ENCODE data around the gene ABL2. TPM values are rescaled to one million over a fixed set of nuclear protein-coding genes. Genes with fewer than 3 reads are reported as not detected.
"Not testable (repeated sequence)": the region's sequence is repeated elsewhere in the genome, so short reads cannot be mapped to it uniquely, and the experiment has no call there.

The ABL2 gene
- total and polyA plus RNA-seq, 8 donors, result 10.5 to 33.4 (median 11.6) TPM

DNA sequence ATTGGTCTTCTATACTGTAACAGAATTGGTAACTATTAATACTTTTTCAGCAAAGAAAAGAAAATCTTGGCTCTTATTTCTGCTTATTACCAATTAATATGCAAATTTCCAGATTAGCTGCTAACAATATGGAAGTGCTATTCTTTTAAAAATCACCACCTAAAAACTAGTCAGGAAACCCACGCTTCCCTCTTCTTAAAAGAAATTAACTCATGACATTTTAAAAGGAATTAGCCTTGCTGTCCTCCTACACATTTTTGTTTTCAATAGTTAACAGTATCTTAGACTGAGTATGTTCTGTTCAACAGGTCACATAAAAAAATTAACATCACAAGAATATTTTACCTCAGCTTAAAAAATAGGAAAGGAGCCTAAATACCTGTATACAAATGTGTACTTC, 27.3 kb downstream of the ABL2 start:
- Histone ChIP-seq H3K27ac (no peak overlapping the region), H3K4me3 (no peak overlapping the region), H3K27me3 (no peaks in the 10 kb centered on the region), H3K36me3 (no peaks in the 10 kb centered on the region), H3K9me3 (no peaks in the 10 kb centered on the region), H3K4me1 (peaks cover 0 to 5% of the 10 kb centered on the region in 2 donors)
- DNase-seq (no peak), ATAC-seq (no peak)
- intact Hi-C loops (cut with DNase I), result no loop called here
- TF ChIP-seq, protein P1, sequence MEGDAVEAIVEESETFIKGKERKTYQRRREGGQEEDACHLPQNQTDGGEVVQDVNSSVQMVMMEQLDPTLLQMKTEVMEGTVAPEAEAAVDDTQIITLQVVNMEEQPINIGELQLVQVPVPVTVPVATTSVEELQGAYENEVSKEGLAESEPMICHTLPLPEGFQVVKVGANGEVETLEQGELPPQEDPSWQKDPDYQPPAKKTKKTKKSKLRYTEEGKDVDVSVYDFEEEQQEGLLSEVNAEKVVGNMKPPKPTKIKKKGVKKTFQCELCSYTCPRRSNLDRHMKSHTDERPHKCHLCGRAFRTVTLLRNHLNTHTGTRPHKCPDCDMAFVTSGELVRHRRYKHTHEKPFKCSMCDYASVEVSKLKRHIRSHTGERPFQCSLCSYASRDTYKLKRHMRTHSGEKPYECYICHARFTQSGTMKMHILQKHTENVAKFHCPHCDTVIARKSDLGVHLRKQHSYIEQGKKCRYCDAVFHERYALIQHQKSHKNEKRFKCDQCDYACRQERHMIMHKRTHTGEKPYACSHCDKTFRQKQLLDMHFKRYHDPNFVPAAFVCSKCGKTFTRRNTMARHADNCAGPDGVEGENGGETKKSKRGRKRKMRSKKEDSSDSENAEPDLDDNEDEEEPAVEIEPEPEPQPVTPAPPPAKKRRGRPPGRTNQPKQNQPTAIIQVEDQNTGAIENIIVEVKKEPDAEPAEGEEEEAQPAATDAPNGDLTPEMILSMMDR (IDR thresholded peaks at IDR 0.05), result no peak

DNA sequence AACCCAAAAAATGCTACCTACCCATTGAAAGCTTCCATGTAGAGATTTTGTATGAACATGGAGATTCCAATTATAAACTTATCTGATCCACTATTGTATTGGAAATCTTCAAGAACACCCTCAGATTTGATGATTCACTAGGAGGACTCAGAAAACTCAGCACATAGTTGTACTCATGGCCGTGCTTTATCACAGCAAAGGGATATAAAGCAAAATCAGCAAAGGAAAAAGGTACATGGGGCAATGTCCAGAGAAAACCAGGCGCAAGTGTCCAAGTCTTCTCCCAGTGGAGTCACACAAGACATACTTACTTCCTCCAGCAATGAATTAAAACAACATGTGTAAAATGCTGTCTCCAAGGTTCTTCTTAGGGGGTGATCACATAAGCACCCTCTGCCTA, 28.9 kb downstream of the ABL2 start:
- Histone ChIP-seq H3K4me1 (peaks cover 0 to 2% of the 10 kb centered on the region in 2 donors), H3K27me3 (no peaks in the 10 kb centered on the region), H3K9me3 (no peaks in the 10 kb centered on the region), H3K36me3 (no peaks in the 10 kb centered on the region), H3K27ac (no peak overlapping the region), H3K4me3 (no peak overlapping the region)
- TF ChIP-seq, protein P1 (IDR thresholded peaks at IDR 0.05), result no peak
- no peak for ATAC-seq
- intact Hi-C loops (cut with DNase I), result no loop called here
- no peak for DNase-seq

DNA sequence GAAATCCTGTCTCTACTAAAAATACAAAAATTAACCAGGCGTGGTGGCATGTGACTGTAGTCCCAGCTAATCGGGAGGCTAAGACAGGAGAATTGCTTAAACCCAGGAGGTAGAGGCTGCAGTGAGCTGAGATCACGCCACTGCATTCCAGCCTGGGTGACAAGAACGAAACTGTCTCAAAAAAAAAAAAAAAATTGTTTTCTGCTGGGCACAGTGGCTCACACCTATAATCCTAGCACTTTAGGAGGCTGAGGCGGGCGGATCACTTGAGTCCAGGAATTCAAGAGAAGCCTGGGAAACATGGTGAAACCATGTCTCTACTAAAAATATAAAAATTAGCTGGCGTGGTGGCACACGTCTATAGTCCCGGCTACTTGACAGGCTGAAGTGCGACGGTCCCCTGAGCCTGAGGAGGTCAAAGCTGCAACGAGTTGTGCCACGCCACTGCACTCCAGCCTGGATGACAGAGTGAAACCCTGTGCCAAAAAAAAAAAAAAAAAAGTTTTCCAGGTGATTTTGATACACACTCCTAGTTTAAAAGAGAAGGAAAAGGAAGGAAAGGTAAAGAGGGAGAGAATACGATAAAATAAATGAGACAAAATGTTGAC, 31.7 kb downstream of the ABL2 start:
- peaks cover 0 to 9% of the 10 kb centered on the region in 2 donors for H3K4me1 ChIP-seq
- peak; percentile 88 for ATAC-seq
- no peaks in the 10 kb centered on the region for H3K27me3 ChIP-seq
- H3K9me3 ChIP-seq, result no peaks in the 10 kb centered on the region
- DNase-seq, result peak in 2 of 4 donors; percentile 59 to 66
- TF ChIP-seq, protein P1 (IDR thresholded peaks at IDR 0.05), result no peak
- H3K4me3 ChIP-seq, result no peak overlapping the region
- intact Hi-C loops (cut with DNase I), result no loop called here
- no peaks in the 10 kb centered on the region for H3K36me3 ChIP-seq
- H3K27ac ChIP-seq, result no peak overlapping the region

DNA sequence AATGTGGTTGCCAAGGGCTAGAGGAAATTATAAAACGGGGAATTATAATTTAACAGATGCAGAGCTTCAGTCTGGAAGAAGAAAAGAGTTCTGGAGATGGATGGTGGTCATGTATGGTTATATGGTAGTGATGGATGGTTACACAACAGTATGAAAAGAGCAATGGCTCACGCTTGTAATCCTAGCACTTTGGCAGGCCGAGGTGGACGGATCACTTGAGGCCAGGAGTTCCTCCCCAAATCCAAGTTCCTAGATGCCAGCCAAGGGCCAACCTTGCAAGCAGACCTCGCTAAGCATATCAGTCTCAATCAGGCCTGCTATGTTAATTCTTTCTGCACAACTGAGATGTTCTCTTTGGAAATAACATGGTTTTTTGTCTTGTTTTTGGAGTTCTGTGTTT, 33.6 kb downstream of the ABL2 start:
- H3K4me1 ChIP-seq, result peaks cover 0 to 20% of the 10 kb centered on the region in 2 donors
- H3K27me3 ChIP-seq; H3K9me3 ChIP-seq; H3K36me3 ChIP-seq; intact Hi-C loops (cut with DNase I); ATAC-seq; H3K4me3 ChIP-seq; H3K27ac ChIP-seq; DNase-seq: not testable (repeated sequence)

DNA sequence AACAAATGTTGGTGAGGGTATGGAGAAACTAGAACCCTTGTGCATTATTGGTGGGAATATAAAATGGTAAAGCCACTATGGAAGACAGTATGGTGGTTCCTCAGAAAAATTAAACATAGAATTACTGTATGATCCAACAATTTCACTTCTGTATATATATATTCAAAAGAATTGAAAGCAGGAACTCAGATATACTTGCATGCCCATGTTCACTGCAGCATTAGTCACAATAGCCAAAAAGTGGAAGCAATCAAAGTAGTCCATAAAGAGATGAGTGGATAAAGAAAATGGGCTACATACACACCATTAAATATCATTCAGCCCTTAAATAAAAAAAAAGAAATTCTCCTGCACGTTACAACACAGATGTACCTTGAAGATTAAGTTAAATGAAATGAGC, 34.1 kb downstream of the ABL2 start:
- peaks cover 0 to 25% of the 10 kb centered on the region in 2 donors for H3K4me1 ChIP-seq
- no peaks in the 10 kb centered on the region for H3K9me3 ChIP-seq
- no peak overlapping the region for H3K27ac ChIP-seq
- H3K27me3 ChIP-seq, result no peaks in the 10 kb centered on the region
- ATAC-seq, result no peak
- H3K4me3 ChIP-seq, result no peak overlapping the region
- TF ChIP-seq, protein P1 (IDR thresholded peaks at IDR 0.05), result no peak
- H3K36me3 ChIP-seq, result no peaks in the 10 kb centered on the region
- no peak for DNase-seq
- intact Hi-C loops (cut with DNase I), result no loop called here

DNA sequence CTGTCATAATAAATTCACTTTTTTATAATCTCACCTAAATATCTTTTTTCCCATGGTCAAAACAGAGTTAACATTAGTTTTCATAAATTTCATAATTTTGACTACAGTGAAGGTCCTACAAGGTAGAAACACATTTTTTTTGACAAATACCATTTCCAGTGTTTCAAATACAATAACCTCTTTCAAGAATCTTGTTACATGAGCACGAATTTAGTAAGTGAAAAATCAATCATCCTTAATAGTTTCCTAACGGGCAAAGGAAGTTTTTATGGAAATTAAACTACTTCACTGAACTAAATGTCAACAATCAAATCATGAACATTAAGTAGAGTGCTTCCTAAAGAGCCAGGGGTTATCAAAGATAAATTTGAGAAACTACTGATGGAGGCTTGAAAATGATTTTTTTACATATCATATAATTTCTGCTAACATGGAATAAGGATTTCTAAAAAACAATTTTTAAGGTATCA, 35.4 kb downstream of the ABL2 start:
- H3K27ac ChIP-seq, result no peak overlapping the region
- no peaks in the 10 kb centered on the region for H3K27me3 ChIP-seq
- no peak overlapping the region for H3K4me3 ChIP-seq
- peaks cover 0 to 28% of the 10 kb centered on the region in 2 donors for H3K4me1 ChIP-seq
- TF ChIP-seq, protein P1 (IDR thresholded peaks at IDR 0.05), result no peak
- no peak for DNase-seq
- no peak for ATAC-seq
- H3K36me3 ChIP-seq, result no peaks in the 10 kb centered on the region
- intact Hi-C loops (cut with DNase I), result loop anchor here in 1 of 2 donors (5.0 kb wide), 1 partner anchor 72 kb away; no protein-coding TSS in a partner anchor
- H3K9me3 ChIP-seq, result no peaks in the 10 kb centered on the region

Data from left lung (tissue), 10 donors.